NCI-H345 (cell line): ENCODE data around the gene RNU6-1.
A peak's percentile ranks its signal among the peaks of the same experiment; 100 is the strongest.

Experiments
- DNase-seq: peaks from one replicate; lab custom pipeline; 2025; lab: John Stamatoyannopoulos, UW

The RNU6-1 gene

GRCh38 chr15:67839929-67840748 is at the start of gene RNU6-1:
Gene RNU6-1 (minus strand): TSS chr15:67840045.
- peak; percentile 89 for DNase-seq

- no peak for DNase-seq
Measured at GRCh38 chr15:67887776-67888175, 47.9 kb upstream of the RNU6-1 start.

- DNase-seq: no peak
Measured at GRCh38 chr15:67885861-67886260, 46.0 kb upstream of the RNU6-1 start.

- DNase-seq: no peak
Measured at GRCh38 chr15:67885175-67885523, 45.3 kb upstream of the RNU6-1 start.

- DNase-seq: peak; percentile 59
Measured at GRCh38 chr15:67884514-67885174, 44.8 kb upstream of the RNU6-1 start.

- no peak for DNase-seq
Measured at GRCh38 chr15:67884009-67884408, 44.2 kb upstream of the RNU6-1 start.

GRCh38 chr15:67883234-67883773 is 43.5 kb upstream of the RNU6-1 start:
- DNase-seq: no peak

- DNase-seq: no peak
Measured at GRCh38 chr15:67882487-67883233, 42.8 kb upstream of the RNU6-1 start.

- peak; percentile 6 for DNase-seq
Measured at GRCh38 chr15:67880651-67881182, 40.9 kb upstream of the RNU6-1 start.

GRCh38 chr15:67879440-67880129 is 39.7 kb upstream of the RNU6-1 start:
- DNase-seq: no peak

GRCh38 chr15:67878712-67879206 is 38.9 kb upstream of the RNU6-1 start:
- no peak for DNase-seq

GRCh38 chr15:67873777-67874176 is 33.9 kb upstream of the RNU6-1 start:
- no peak for DNase-seq

GRCh38 chr15:67870868-67871408 is 31.1 kb upstream of the RNU6-1 start:
- DNase-seq: no peak

- no peak for DNase-seq
Measured at GRCh38 chr15:67869701-67870100, 29.9 kb upstream of the RNU6-1 start.

GRCh38 chr15:67865766-67866165 is 25.9 kb upstream of the RNU6-1 start:
- DNase-seq: no peak

- no peak for DNase-seq
Measured at GRCh38 chr15:67865331-67865730, 25.5 kb upstream of the RNU6-1 start.

GRCh38 chr15:67863442-67863987 is 23.7 kb upstream of the RNU6-1 start:
- DNase-seq: peak; percentile 67

GRCh38 chr15:67862750-67863441 is 23.1 kb upstream of the RNU6-1 start:
- DNase-seq: no peak

GRCh38 chr15:67861983-67862382 is 22.1 kb upstream of the RNU6-1 start:
- no peak for DNase-seq

GRCh38 chr15:67859331-67859946 is 19.6 kb upstream of the RNU6-1 start:
- DNase-seq: no peak
